CD4-positive, alpha-beta T cell treated with Interleukin-15 for 4 hours (primary cell): ENCODE results near the gene LIG1.

Experiments
- DNase-seq: peaks from one replicate; pipeline ENCODE4 v3.0.0-alpha.2; 2020; ENCODE audit warnings: low spot score

LIG1 gene

GRCh38 chr19:48169939-48170803, at the start of gene LIG1, which contains the start of gene ZSWIM9:
LIG1 (minus strand) TSS chr19:48170344; CDS start chr19:48165566, 4,778 bp downstream.
ZSWIM9 (plus strand) TSS chr19:48170680; CDS start chr19:48171803, 1,123 bp downstream.
- peak; percentile 89 for DNase-seq

- DNase-seq: no peak
Measured at GRCh38 chr19:48218997-48219396, 48.9 kb upstream of the LIG1 start.

DNA sequence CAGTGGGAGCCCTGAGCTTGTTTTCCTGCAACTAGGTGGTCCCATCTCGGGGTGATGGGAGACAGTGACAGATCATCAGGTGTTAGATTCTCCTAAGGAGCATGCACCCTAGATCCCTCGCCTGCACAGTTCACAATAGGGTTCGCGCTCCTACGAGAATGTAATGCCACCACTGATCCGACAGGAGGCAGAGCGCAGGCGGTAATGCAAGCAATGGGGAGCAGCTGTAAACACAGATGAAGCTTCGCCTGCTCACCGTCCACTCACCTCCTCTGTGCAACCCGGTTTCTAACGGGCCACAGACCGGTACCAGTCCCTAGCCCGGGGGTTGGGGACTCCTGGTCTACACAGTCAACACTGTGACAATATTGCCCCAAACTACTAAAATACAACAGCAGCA, 46.8 kb upstream of the LIG1 start:
- no peak for DNase-seq

- DNase-seq: no peak
Measured at GRCh38 chr19:48213959-48214358, 43.8 kb upstream of the LIG1 start.

DNA sequence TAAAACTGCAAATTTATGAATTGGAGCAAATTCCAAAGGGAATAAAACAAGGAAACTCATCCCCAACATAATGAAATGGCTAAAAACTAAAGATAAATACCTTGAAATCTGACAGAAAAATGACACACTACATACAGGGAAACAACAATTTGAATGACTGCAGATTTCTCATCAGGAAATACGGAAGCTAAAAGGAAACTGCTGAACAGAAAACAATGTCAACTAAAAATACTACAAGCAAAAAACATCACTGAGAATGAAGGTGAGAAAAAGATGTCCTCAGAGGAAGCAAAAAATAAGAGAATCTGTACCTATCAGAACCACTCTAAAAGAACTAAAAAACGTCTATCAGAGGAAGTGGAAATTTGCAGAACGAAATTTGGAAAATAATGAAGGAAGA, 39.9 kb upstream of the LIG1 start:
- no peak for DNase-seq

GRCh38 chr19:48206397-48207093, 36.4 kb upstream of the LIG1 start:
- no peak for DNase-seq

DNA sequence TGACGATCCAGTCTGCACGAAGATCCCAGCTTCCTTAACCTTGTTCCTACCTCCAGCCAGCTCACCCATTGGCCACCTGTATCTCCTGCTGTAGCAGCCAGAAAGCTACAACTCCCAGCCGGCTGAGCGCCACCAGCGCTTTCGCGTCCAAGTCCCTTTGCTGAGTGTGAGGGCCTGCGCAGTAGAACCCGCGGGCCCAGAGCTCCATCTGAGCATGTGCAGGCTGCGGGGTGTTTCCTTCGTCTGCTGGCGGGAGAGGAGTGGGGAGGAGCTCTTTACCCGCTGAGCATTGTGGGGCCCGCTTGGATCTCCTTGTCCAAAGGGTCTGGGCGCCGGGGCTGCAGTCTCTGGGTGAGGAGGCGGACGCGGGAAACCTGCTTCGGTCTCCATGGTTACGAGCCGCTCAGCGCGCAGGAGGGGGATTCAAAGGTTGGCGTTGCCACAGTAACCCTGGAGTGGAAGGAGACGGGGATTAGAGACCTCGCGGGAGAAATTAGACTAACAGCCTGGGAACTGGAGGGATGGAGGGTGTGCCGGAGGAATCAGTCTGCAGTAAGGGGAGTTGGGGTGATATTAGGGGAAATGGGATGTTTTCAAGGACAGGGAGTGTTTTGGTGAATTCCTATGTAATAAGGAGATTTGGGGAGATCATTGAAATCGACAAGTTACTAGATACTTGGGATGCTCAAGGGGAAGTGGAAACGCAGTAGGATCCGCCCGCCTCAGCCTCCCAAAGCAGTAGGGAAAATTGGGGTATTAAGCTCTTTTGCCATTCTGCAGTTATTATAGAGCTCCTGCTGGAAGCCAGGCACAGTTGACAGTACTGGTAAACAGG, 33.9 kb upstream of the LIG1 start:
- peak; percentile 92 for DNase-seq

- DNase-seq: no peak
Measured at GRCh38 chr19:48203222-48203793, 33.2 kb upstream of the LIG1 start.

DNA sequence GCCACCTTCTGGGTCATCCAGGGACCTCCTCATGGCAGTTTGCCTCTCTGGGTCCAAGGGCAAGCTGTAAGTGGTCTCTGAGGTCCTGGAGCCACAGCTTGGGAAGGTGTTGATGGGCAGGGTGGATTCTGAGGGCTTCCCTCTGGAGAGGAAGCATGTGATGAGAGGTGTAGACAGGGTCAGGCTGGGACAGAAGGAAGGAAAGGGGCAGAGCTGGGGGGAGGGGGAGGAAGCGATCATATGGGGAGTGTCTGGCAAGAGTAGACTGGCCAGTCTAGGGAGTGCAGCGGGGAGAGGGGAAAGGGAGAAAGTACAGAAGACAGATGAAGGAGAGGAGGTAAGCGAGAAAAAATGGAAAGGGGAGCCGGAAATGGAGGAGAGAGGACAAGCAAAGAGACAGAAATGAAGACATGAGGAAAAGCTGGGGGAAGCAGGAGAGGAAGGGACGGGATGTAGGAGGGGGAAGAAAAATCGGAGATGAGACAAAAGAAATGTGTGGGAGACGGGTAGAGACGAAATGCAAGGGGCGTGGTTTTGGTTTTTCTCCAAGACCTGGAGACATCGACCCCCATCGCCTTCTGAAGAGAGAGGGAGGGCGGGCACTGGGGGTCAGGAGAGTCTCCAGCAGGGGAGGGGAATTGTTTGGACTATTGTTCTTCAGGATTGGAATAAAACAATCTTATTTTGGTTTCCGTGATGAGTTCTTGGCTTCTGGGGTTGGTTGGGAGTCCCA, 27.0 kb upstream of the LIG1 start:
- no peak for DNase-seq

DNA sequence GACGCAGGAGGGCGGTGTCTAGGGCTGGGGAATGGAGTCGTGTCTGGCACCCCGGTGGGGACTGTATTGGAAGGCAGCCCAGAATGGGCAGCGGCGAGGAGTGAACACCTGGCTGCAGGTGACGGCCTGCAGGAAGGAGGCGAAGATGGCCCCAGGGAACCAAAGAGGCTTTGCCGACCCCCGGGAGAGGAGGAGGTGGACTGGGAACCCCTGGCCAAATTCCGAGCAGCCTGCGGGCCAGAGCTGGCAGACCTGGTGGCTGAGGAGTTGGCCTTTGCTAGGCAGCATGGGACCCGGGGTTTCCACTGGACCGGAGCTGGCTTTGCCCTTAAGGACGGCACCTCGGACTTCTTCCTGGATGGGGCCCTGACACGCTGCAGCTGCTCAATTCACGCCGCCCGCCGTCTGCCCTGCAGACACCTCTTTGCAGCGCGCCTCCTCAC, 26.2 kb upstream of the LIG1 start:
- DNase-seq: no peak

GRCh38 chr19:48194844-48195830, 25.0 kb upstream of the LIG1 start:
- no peak for DNase-seq

DNA sequence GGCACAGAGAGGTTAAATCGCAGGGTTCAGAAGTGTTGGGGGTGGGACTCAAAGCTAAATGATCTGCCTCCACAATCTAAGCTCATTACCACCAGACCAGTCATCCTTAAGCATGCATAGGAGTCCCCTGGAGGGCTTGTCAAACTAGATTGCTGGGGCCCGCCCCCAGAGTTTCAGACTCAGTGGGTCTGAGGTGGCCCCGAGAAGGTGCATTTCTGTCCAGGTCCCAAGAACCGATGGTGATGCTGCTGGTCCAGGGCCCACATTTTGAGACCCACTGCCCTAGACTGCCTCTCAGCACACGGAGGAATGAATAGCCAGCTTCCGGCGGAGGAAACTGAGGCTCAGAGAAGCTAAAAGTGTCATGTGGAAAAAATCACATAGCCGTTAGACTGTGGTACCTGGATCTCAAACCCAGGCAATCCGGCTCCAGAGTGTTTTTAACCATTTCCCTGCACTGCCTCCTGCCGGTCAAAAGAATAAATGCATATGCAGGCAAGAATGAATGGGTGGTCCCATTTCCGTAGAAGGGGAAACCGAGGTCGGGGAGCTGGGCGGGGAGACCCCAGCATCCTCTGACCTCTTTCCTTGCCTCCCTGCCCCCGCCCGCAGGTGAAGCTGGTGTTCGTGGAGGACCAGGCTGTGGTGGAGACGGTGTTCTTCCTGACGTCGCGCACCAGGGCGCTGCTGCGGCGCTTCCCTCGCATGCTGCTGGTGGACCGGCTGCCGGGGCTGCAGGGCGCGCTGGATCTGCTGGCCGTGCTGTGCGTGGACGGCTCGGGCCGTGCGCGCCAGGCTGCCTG, 24.1 kb upstream of the LIG1 start:
- peak; percentile 26 for DNase-seq

DNA sequence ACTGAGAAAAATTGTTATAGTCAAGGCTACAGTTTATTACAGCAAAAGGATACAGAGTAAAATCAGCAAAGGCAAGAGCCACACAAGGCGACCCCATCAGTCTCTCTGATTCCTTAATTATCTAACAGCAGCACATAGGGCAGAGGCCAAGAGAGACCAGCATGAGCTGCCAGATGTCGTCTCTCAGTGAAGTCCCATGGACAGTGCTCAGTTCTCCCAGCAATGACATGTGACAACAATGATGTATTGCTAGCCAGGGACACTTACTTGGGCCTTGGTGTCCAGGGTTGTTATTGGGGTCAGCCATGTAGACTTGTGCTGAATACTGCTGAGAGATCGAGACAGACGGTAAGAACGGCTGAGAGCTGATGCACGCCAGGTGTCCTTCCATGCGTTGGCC, 22.6 kb upstream of the LIG1 start:
- DNase-seq: no peak

DNA sequence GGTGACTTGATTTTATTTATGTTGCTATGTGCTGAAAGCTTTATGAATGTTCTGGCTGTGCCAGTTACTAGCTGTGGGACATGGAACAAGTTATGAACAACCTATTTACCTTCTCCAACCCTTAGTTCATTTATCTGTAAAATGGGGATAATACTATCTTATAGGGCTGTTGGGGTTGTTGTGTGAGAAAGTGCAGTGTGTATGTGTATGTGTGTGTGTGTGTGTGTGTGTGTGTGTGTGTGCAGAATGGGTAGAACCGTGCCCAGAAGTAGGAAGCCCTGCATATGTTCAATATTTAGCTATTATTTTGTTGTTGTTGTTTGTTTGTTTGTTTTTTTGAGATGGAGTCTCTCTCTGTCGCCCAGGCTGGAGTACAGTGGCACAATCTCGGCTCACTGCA, 20.7 kb upstream of the LIG1 start:
- DNase-seq: no peak

GRCh38 chr19:48190288-48190884, 20.2 kb upstream of the LIG1 start:
- DNase-seq: peak; percentile 13

DNA sequence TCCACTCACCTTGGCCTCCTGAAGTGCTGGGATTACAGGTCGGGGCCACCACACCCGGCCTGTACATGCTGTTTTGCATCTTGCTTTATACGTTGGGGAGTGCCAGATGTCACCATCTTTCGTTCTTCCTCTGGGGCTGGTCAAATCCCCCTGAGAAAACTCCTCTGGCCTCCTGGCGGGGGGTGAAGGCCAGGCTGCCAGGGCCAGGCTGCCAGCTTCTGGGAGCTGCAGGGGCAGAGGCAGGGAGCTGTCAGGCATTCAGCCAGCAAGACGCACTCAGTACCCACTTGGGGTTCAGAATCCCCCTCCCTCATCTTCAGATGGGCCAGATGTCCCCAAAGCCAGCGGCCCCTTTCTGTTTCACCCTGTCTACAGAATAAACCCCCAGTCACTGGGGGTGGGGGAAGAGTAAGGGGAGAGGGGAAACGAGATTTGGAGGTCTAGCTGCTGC, 16.4 kb upstream of the LIG1 start:
- DNase-seq: no peak

GRCh38 chr19:48186015-48186414, 15.9 kb upstream of the LIG1 start:
- DNase-seq: no peak

GRCh38 chr19:48183356-48183755, 13.2 kb upstream of the LIG1 start:
- no peak for DNase-seq

- DNase-seq: no peak
Measured at GRCh38 chr19:48182434-48182833, 12.3 kb upstream of the LIG1 start.
